K562 (cell line): ENCODE results near the gene TTC39B. TPM values are rescaled to one million over a fixed set of nuclear protein-coding genes. Genes with fewer than 3 reads are reported as not detected.

ENCODE experiments used
- ATAC-seq: fragments of 200-7000 bp; cut with Tn5 transposase; 3 replicates; pipeline ENCODE4 v1.9.1; 2020; ENCODE audit warnings: moderate library complexity
- BruUV-seq: library from RNA; stranded (reverse); fragments of 400-500 nt; replicated peaks from 2 replicates; lab custom pipeline; 2021; lab: Mats Ljungman, UMichigan
- CTCF ChIA-PET: fragments of 300-600 bp; formaldehyde crosslinking; extraction: SDS; loops from one replicate; lab custom pipeline; 2021; ENCODE audit warnings: low intra/inter-chr PET ratio; lab: Yijun Ruan, JAX
- POLR2A ChIA-PET: fragments of 300-600, 350-650 bp; sonication (Branson Sonifier 250); formaldehyde crosslinking; extraction: SDS; loops from one replicate; lab custom pipeline; 2021; ENCODE audit warnings: antibody characterized with exemption, inconsistent platforms; lab: Yijun Ruan, JAX
- DNase-seq, 4 experiments: peaks; one replicate each; pipeline versions ENCODE4 v3.0.0 to v3.0.0-alpha.2; 2011 to 2018; ENCODE audit warnings: low spot score in 3 of 4, mixed read lengths in 3 of 4; ENCODE audit errors: extremely low read depth in 1 of 4
- FAIRE-seq: peaks from 2 replicates; lab custom pipeline; 2011; peaks lifted over from hg19 to GRCh38; lab: Jason Lieb, UNC
- H2AFZ ChIP-seq: 2 replicates; pipeline ENCODE4 v1.6.0; 2011; ENCODE audit warnings: low read depth, low read length, control low read depth, inconsistent platforms
- H3K27ac ChIP-seq: fragments of 200-600 bp; 3 replicates; pipeline ENCODE4 v1.8.0; 2011; ENCODE audit warnings: low read depth, mild to moderate bottlenecking, control low read depth, inconsistent platforms, low read length, moderate library complexity, mixed read lengths; ENCODE audit errors: extremely low read depth
- H3K27me3 ChIP-seq, 2 experiments: fragments of 300-600 bp in 1 of 2; 2 replicates in 1 of 2; 3 replicates in 1 of 2; pipeline versions ENCODE4 v1.6.0 to v1.8.0; 2011; ENCODE audit warnings: inconsistent platforms in 2 of 2, low read length in 2 of 2, mild to moderate bottlenecking in 1 of 2, mixed read lengths in 1 of 2, moderate library complexity in 1 of 2; ENCODE audit not compliant: control insufficient read depth in 2 of 2, insufficient read depth in 2 of 2
- H3K36me3 ChIP-seq: fragments of 300-600 bp; 3 replicates; pipeline ENCODE4 v1.8.0; 2011; ENCODE audit warnings: mild to moderate bottlenecking, low read length, inconsistent platforms; ENCODE audit not compliant: control insufficient read depth, insufficient read depth
- H3K4me1 ChIP-seq, 2 experiments: fragments of 200-600 bp in 1 of 2; replicated peaks in 1 of 2; 2 replicates in 1 of 2; 3 replicates in 1 of 2; pipeline versions ENCODE4 v1.5.1 to v1.8.0; 2011; ENCODE audit warnings: inconsistent platforms in 2 of 2, low read length in 2 of 2, mild to moderate bottlenecking in 1 of 2, mixed read lengths in 1 of 2, moderate library complexity in 1 of 2; ENCODE audit not compliant: control insufficient read depth in 2 of 2, insufficient read depth in 2 of 2
- H3K4me2 ChIP-seq: 2 replicates; pipeline ENCODE4 v1.6.1; 2011; ENCODE audit warnings: low read length, control low read depth, inconsistent platforms, mixed read lengths; ENCODE audit not compliant: insufficient read depth
- H3K4me3 ChIP-seq: fragments of 200-600 bp; sonication (generic), shearing (Covaris generic); 2 replicates; pipeline ENCODE4 v1.5.1; 2016; ENCODE audit warnings: control low read depth, inconsistent platforms
- H3K79me2 ChIP-seq: fragments of 200-600 bp; 3 replicates; pipeline ENCODE4 v1.8.0; 2011; ENCODE audit warnings: low read length, inconsistent platforms; ENCODE audit not compliant: control insufficient read depth, insufficient read depth
- H3K9ac ChIP-seq, 2 experiments: 2 replicates each; pipeline versions ENCODE4 v1.6.0 to v1.6.1; 2011; ENCODE audit warnings: low read depth in 2 of 2, low read length in 2 of 2, control low read depth in 1 of 2, inconsistent platforms in 1 of 2, mild to moderate bottlenecking in 1 of 2, mixed read lengths in 1 of 2; ENCODE audit not compliant: insufficient read depth in 1 of 2
- H3K9me1 ChIP-seq: one replicate; pipeline ENCODE4 v1.6.0; 2011; ENCODE audit warnings: inconsistent platforms, mild to moderate bottlenecking, low read length, moderate library complexity; ENCODE audit not compliant: control insufficient read depth, insufficient read depth
- H3K9me3 ChIP-seq: replicated peaks from 2 replicates; pipeline ENCODE4 v1.5.1; 2011; ENCODE audit warnings: low read depth, low read length, inconsistent platforms; ENCODE audit not compliant: control insufficient read depth, insufficient read depth
- H4K20me1 ChIP-seq: replicated peaks from 2 replicates; pipeline ENCODE4 v1.6.1; 2011; ENCODE audit warnings: low read length, inconsistent platforms, mixed read lengths; ENCODE audit not compliant: control insufficient read depth, insufficient read depth
- L3MBTL2 ChIP-seq: fragments of 450-650 bp; IDR thresholded peaks from 2 replicates; pipeline ENCODE4 v1.6.1; 2016; ENCODE audit warnings: mild to moderate bottlenecking, moderate library complexity
- PHF20 ChIP-seq: fragments of 450-650 bp; IDR thresholded peaks from 2 replicates; pipeline ENCODE4 v1.6.1; 2018; ENCODE audit not compliant: partially characterized antibody
- TBL1XR1 ChIP-seq, 2 experiments: IDR thresholded peaks; 2 replicates each; pipeline ENCODE4 v1.6.1; 2012; ENCODE audit warnings: improper control_type of control experiment in 2 of 2, low read length in 2 of 2, mild to moderate bottlenecking in 1 of 2
- ZNF707 ChIP-seq: fragments of 250-450 bp; sonication (Bioruptor Pico); conservative IDR thresholded peaks from 2 replicates; pipeline ENCODE4 v1.8.0; 2022; ENCODE audit warnings: inconsistent platforms, mild to moderate bottlenecking, moderate library complexity
- WGBS: fragments of 100-300 bp; shearing (Covaris generic); methylation state at CpG from one replicate; pipeline ENCODE4 v1.1.6; 2016; ENCODE audit warnings: low coverage, mixed read lengths; ENCODE audit not compliant: insufficient coverage; ENCODE audit errors: missing lambda C conversion rate; 5-methylcytosine and 5-hydroxymethylcytosine counted together
- in situ Hi-C: fragments of 300-500 bp; cut with MboI; formaldehyde crosslinking; loops from 4 replicates; pipeline ENCODE4 v1.15.0; 2018; ENCODE audit warnings: inconsistent platforms, mixed read lengths
- intact Hi-C: fragments of 100-400 bp; cut with micrococcal nuclease; formaldehyde crosslinking; loops from 2 replicates; pipeline ENCODE4 v1.14.2; 2022
- polyA plus RNA-seq, 8 experiments: library from polyadenylated mRNA; depleted of rRNA in 4 of 8; stranded (reverse) in 5 of 8; unstranded in 3 of 8; fragments of >200 nt; fragmentation: Nextera tagmentation in 2 of 8; fragmentation: Illumina TruSeq in 1 of 8; extraction: Ambion mirVana in 2 of 8; extraction: Trizol in 1 of 8; gene quantifications; 2 replicates each; pipeline versions ENCODE4 v1.2.1 to v1.2.3, GENCODE V29; 2011 to 2014; ENCODE audit warnings: inconsistent platforms in 1 of 8, missing spikeins in 1 of 8
- total RNA-seq, 7 experiments: library from RNA; depleted of rRNA in 6 of 7; stranded (reverse); fragments of >200 nt in 6 of 7; fragmentation: Illumina TruSeq in 2 of 7; extraction: Trizol in 2 of 7; gene quantifications; 2 replicates each; pipeline versions ENCODE4 v1.2.1 to v1.2.3, GENCODE V29; 2011 to 2021; ENCODE audit warnings: low replicate concordance in 1 of 7
- TF ChIP-seq, protein P1 (sequence below): fragments of 250-450 bp; sonication (Bioruptor Pico); IDR thresholded peaks from 2 replicates; pipeline ENCODE4 v1.8.0; 2022; ENCODE audit warnings: moderate library complexity, mild to moderate bottlenecking, inconsistent platforms
- TF ChIP-seq, protein P2 (sequence below): fragments of 450-650 bp; formaldehyde crosslinking; IDR thresholded peaks from 2 replicates; pipeline ENCODE4 v1.4.0; 2020; ENCODE audit warnings: mild to moderate bottlenecking
- TF ChIP-seq, protein P3 (sequence below): sonication (generic); formaldehyde crosslinking; IDR thresholded peaks from 2 replicates; pipeline ENCODE4 v1.8.0; 2022; ENCODE audit warnings: missing genetic modification reagents, mild to moderate bottlenecking, borderline replicate concordance

The TTC39B gene
- total and polyA plus RNA-seq, 9 of the 15 experiments (the other 6 are each of a cell fraction or from before 2014, with no cell fraction given), result 0.32 to 1.2 (median 0.95) TPM

DNA sequence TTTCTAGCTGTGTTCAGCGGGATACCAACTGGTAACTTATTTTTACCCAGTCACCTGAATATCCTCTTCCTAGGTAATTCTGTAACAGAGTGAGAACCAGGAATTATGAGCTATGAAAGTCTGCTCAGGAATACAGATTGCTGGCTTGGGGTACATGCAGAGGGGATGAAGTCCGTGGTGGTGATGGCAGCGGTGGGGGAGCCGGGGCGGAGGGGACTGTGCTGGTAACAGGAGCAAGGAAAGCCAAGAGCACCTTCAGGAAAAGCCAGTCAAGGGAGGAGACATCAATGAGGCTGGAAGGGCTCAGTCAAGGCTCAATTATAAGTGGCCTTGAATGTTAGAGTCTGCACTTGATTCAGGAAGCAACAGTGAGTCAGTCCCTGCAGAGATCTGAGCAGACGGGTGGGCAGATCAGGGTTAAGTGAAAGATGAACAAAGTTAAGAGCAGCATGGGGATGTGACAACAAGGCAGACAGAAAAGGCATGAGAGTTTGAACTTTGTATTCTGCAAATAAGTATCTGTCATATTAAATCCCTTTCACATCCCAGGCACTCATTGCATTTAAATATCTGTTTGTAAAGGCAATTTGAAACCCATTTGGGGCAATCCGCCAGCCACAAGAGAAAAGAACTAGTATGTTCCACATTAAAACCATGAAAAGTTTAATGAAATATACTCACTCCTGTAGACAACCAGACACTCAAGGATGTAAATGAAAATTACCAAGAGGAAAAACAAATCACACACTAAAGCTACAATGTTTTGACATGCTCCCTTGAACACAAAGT, 101.2 kb downstream of the TTC39B start:
- FAIRE-seq (no peak), DNase-seq (no peak), ATAC-seq (no peak)
- in situ Hi-C loops, result loop anchor here (25.0 kb wide), 1 partner anchor 406 kb away; no protein-coding TSS in a partner anchor
- Histone ChIP-seq H3K4me3 (no peak overlapping the region), H3K36me3 (no peaks in the 10 kb centered on the region), H4K20me1 (no peaks in the 10 kb centered on the region), H2AFZ (no peak overlapping the region), H3K9me3 (no peaks in the 10 kb centered on the region), H3K79me2 (no peaks in the 10 kb centered on the region), H3K27ac (no peak overlapping the region), H3K9ac (no peak overlapping the region), H3K4me2 (no peak overlapping the region), H3K9me1 (no peaks in the 10 kb centered on the region), H3K27me3 (no peaks in the 10 kb centered on the region; a peak in 1 of 5 replicates), H3K4me1 (no peaks in the 10 kb centered on the region)
- ChIA-PET CTCF (no interaction called here), POLR2A (interaction anchor here (0.7 kb wide), 1 partner anchor 15 kb away, joined by 4 read pairs; no protein-coding TSS in a partner anchor)
- intact Hi-C loops, result no loop called here
- no TSS peak for BruUV-seq
- TF ChIP-seq PHF20, result no peak
- TF ChIP-seq, protein P1, sequence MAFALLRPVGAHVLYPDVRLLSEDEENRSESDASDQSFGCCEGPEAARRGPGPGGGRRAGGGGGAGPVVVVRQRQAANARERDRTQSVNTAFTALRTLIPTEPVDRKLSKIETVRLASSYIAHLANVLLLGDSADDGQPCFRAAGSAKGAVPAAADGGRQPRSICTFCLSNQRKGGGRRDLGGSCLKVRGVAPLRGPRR, result no peak
- TF ChIP-seq, protein P2, sequence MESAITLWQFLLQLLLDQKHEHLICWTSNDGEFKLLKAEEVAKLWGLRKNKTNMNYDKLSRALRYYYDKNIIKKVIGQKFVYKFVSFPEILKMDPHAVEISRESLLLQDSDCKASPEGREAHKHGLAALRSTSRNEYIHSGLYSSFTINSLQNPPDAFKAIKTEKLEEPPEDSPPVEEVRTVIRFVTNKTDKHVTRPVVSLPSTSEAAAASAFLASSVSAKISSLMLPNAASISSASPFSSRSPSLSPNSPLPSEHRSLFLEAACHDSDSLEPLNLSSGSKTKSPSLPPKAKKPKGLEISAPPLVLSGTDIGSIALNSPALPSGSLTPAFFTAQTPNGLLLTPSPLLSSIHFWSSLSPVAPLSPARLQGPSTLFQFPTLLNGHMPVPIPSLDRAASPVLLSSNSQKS (CRISPR knock-in tag), result no peak
- TF ChIP-seq ZNF707, result no peak
- no peak for TF ChIP-seq TBL1XR1 (IDR thresholded peaks at IDR 0.05; ENCODE audit: low read length in 2 of 2)
- no peak for TF ChIP-seq L3MBTL2
- TF ChIP-seq, protein P3, sequence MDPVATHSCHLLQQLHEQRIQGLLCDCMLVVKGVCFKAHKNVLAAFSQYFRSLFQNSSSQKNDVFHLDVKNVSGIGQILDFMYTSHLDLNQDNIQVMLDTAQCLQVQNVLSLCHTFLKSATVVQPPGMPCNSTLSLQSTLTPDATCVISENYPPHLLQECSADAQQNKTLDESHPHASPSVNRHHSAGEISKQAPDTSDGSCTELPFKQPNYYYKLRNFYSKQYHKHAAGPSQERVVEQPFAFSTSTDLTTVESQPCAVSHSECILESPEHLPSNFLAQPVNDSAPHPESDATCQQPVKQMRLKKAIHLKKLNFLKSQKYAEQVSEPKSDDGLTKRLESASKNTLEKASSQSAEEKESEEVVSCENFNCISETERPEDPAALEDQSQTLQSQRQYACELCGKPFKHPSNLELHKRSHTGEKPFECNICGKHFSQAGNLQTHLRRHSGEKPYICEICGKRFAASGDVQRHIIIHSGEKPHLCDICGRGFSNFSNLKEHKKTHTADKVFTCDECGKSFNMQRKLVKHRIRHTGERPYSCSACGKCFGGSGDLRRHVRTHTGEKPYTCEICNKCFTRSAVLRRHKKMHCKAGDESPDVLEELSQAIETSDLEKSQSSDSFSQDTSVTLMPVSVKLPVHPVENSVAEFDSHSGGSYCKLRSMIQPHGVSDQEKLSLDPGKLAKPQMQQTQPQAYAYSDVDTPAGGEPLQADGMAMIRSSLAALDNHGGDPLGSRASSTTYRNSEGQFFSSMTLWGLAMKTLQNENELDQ (CRISPR knock-in tag), result no peak
- WGBS, result 0% methylated on average over 7 of the region's 7 CpGs
